ENCODE data around the gene PFDN2.

Gene PFDN2

DNA sequence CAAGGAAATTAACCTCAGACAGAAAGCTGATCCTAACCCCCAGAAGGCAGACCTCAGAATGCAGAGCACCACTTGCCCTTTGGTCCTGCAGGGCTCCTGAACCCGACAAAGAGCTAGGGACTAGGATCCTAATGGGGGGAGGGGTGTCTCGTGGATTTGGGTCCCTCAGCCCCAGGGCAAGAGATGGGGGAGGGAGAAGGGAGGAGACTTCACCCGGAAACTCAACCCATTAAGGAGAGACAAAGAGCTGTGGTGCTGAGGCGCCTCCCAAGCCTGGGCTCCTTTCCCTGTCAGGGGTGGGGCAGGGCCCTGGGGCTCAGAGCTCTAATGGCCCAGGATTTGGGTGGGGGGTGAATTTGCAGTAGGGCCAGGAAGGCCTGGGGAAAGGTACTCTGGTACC, 31.4 kb downstream of the PFDN2 start:
- Histone ChIP-seq H3K4me2 (no peak overlapping the region), H2AFZ (ENCODE audit: low read depth) (no peak overlapping the region), H3K79me2 (ENCODE audit: insufficient read depth, low read depth) (no peaks in the 10 kb centered on the region), H3K4me1 (ENCODE audit: low read depth, poor library complexity, severe bottlenecking) (peaks cover 8% of the 10 kb centered on the region), H3K36me3 (ENCODE audit: insufficient read depth) (no peaks in the 10 kb centered on the region), H3K27me3 (ENCODE audit: insufficient read depth, low read depth) (no peaks in the 10 kb centered on the region), H4K20me1 (ENCODE audit: insufficient read depth) (no peaks in the 10 kb centered on the region), H3K4me3 (IDR thresholded peaks at IDR 0.05; ENCODE audit: insufficient read depth, low read depth, low read length) (no peak overlapping the region), H3K9ac (no peak overlapping the region), H3K27ac (no peak overlapping the region)
- TF ChIP-seq, protein P1, sequence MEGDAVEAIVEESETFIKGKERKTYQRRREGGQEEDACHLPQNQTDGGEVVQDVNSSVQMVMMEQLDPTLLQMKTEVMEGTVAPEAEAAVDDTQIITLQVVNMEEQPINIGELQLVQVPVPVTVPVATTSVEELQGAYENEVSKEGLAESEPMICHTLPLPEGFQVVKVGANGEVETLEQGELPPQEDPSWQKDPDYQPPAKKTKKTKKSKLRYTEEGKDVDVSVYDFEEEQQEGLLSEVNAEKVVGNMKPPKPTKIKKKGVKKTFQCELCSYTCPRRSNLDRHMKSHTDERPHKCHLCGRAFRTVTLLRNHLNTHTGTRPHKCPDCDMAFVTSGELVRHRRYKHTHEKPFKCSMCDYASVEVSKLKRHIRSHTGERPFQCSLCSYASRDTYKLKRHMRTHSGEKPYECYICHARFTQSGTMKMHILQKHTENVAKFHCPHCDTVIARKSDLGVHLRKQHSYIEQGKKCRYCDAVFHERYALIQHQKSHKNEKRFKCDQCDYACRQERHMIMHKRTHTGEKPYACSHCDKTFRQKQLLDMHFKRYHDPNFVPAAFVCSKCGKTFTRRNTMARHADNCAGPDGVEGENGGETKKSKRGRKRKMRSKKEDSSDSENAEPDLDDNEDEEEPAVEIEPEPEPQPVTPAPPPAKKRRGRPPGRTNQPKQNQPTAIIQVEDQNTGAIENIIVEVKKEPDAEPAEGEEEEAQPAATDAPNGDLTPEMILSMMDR (conservative IDR thresholded peaks at IDR 0.05; ENCODE audit: low read depth, low read length): no peak

DNA sequence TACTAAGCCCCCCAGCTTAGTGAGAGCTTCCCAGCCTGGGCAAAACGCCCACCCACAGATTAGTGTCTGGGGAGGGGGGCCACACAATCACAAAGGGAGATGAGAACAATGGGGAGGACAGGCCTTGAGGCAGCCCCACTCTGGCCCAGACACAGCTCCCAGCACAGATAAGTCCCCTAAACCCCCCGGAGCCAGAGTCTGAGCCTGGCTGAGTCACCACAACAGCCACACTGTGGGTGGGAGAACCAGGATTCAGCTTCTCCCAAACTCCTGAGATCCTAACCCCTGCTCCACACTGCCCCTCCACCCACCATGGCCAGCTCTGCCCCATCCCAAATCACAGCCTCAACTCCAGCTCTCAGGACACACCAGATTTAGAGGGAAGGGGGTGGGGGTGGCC, 32.7 kb downstream of the PFDN2 start:
- Histone ChIP-seq H3K4me2 (no peak overlapping the region), H3K27me3 (ENCODE audit: insufficient read depth, low read depth) (no peaks in the 10 kb centered on the region), H4K20me1 (ENCODE audit: insufficient read depth) (no peaks in the 10 kb centered on the region), H3K27ac (no peak overlapping the region), H3K4me3 (IDR thresholded peaks at IDR 0.05; ENCODE audit: insufficient read depth, low read depth, low read length) (no peak overlapping the region), H2AFZ (ENCODE audit: low read depth) (no peak overlapping the region), H3K9ac (no peak overlapping the region), H3K4me1 (ENCODE audit: low read depth, poor library complexity, severe bottlenecking) (peaks cover 8% of the 10 kb centered on the region), H3K36me3 (ENCODE audit: insufficient read depth) (no peaks in the 10 kb centered on the region), H3K79me2 (ENCODE audit: insufficient read depth, low read depth) (no peaks in the 10 kb centered on the region)
- TF ChIP-seq, protein P1 (conservative IDR thresholded peaks at IDR 0.05; ENCODE audit: low read depth, low read length): no peak

DNA sequence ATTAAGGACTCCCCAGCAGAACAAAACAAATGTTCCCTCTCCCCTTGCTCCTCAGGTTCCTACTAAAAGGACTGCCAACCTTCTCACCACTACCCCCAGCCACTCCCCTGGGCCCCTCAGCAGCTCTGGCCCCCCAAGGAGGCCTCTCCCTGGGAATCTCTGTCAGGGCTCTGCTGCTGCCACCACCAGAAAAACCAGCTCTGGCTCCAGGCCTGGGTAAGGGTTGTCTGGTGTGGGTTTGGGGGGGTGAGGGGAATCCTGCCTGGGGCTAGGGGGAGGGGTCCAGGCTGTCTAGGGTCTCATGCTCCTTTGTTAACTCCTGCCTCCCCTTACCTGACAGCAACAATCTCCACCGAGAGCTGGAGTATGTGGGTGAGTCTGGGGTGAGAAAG, 33.2 kb downstream of the PFDN2 start:
- TF ChIP-seq, protein P1 (conservative IDR thresholded peaks at IDR 0.05; ENCODE audit: low read depth, low read length): no peak
- Histone ChIP-seq H3K4me2 (no peak overlapping the region), H4K20me1 (ENCODE audit: insufficient read depth) (no peaks in the 10 kb centered on the region), H3K27me3 (ENCODE audit: insufficient read depth, low read depth) (no peaks in the 10 kb centered on the region), H3K79me2 (ENCODE audit: insufficient read depth, low read depth) (no peaks in the 10 kb centered on the region), H3K9ac (no peak overlapping the region), H3K4me3 (IDR thresholded peaks at IDR 0.05; ENCODE audit: insufficient read depth, low read depth, low read length) (no peak overlapping the region), H3K36me3 (ENCODE audit: insufficient read depth) (no peaks in the 10 kb centered on the region), H3K4me1 (ENCODE audit: low read depth, poor library complexity, severe bottlenecking) (peaks cover 8% of the 10 kb centered on the region), H2AFZ (ENCODE audit: low read depth) (no peak overlapping the region), H3K27ac (no peak overlapping the region)

DNA sequence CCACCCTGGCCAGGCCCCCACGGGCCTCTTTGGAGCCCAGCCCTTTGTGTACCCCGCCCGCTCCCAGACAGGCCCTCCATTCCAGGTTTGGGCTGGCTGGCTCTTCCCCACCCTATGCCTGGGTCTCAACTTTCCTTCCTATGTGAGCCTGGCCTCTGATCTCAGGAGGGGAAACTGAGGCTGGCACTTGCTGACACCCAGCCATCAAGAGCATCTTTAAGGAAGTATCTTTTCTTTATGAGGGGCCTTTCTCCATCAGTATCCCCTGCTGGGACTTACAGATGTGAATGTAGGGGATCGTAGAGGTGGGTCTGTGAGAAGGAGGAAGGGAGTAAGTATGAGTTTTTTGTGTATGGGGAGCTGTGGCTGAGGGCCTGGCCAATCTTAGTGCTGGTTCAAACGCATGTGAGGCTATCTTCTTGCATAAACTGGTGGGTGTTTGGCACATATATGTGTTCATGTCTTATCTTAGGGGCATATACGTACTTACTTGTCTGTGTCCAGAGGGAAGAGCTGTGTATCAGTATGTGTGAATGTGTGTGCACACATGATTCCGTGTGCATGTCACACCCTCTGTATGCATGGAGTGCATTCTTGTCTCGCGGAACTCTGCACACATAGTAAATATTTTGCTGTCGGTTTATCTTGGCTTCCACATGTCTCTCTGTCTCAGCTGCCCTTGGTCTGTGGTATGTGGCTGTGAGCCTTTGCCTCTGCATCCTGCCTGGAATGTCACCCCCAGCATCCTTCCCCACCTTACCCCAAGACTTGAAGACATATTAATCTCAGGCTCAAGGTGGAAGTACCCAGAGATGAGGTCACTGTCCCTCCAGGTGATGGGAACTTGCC, 33.9 kb downstream of the PFDN2 start:
- Histone ChIP-seq H4K20me1 (ENCODE audit: insufficient read depth) (no peaks in the 10 kb centered on the region), H3K4me3 (IDR thresholded peaks at IDR 0.05; ENCODE audit: insufficient read depth, low read depth, low read length) (no peak overlapping the region), H3K4me2 (no peak overlapping the region), H3K9ac (no peak overlapping the region), H3K36me3 (ENCODE audit: insufficient read depth) (no peaks in the 10 kb centered on the region), H3K79me2 (ENCODE audit: insufficient read depth, low read depth) (no peaks in the 10 kb centered on the region), H2AFZ (ENCODE audit: low read depth) (no peak overlapping the region), H3K27ac (no peak overlapping the region), H3K4me1 (ENCODE audit: low read depth, poor library complexity, severe bottlenecking) (peaks cover 8% of the 10 kb centered on the region), H3K27me3 (ENCODE audit: insufficient read depth, low read depth) (no peaks in the 10 kb centered on the region)
- TF ChIP-seq, protein P1 (conservative IDR thresholded peaks at IDR 0.05; ENCODE audit: low read depth, low read length): no peak

Data from KMS-11 (cell line).